IMR-90 (cell line): ENCODE data around the gene PIAS2.
A peak's percentile ranks its signal among the peaks of the same experiment; 100 is the strongest.

ENCODE experiments used
- BHLHE40 ChIP-seq: fragments of 150-350 bp; IDR thresholded peaks from 2 replicates; pipeline ENCODE4 v1.6.1; 2016; ENCODE audit warnings: mild to moderate bottlenecking, low read depth, low read length
- CEBPB ChIP-seq: IDR thresholded peaks from 2 replicates; pipeline ENCODE4 v1.6.1; 2012; ENCODE audit warnings: low read depth, low read length, improper control_type of control experiment
- CTCF ChIP-seq: conservative IDR thresholded peaks from 2 replicates; pipeline ENCODE4 v1.5.1; 2012; ENCODE audit warnings: mild to moderate bottlenecking, low read depth, low read length, improper control_type of control experiment
- FOS ChIP-seq: fragments of 150-350 bp; IDR thresholded peaks from 2 replicates; pipeline ENCODE4 v1.6.1; 2016; ENCODE audit warnings: low read depth, low read length
- MXI1 ChIP-seq: IDR thresholded peaks from 2 replicates; pipeline ENCODE4 v1.6.1; 2012; ENCODE audit warnings: low read depth, mild to moderate bottlenecking, low read length, moderate library complexity, borderline replicate concordance
- NFE2L2 ChIP-seq: fragments of 150-350 bp; IDR thresholded peaks from 2 replicates; pipeline ENCODE4 v1.6.1; 2016; ENCODE audit warnings: low read depth, mild to moderate bottlenecking, low read length
- POLR2A ChIP-seq: IDR thresholded peaks from 2 replicates; pipeline ENCODE4 v1.6.1; 2012; ENCODE audit warnings: mild to moderate bottlenecking, low read depth, low read length
- RAD21 ChIP-seq: IDR thresholded peaks from 2 replicates; pipeline ENCODE4 v1.6.1; 2012; ENCODE audit warnings: low read length, improper control_type of control experiment
- RCOR1 ChIP-seq: IDR thresholded peaks from 2 replicates; pipeline ENCODE4 v1.6.1; 2012; ENCODE audit warnings: mild to moderate bottlenecking, low read length, improper control_type of control experiment; ENCODE audit not compliant: insufficient replicate concordance
- RFX5 ChIP-seq: IDR thresholded peaks from 2 replicates; pipeline ENCODE4 v1.8.0; 2012; ENCODE audit warnings: low read depth, mild to moderate bottlenecking, low read length, moderate library complexity
- SMC3 ChIP-seq: fragments of 150-350 bp; IDR thresholded peaks from 2 replicates; pipeline ENCODE4 v1.6.1; 2016; ENCODE audit warnings: low read depth, mild to moderate bottlenecking, antibody characterized with exemption, low read length, moderate library complexity

GRCh38 chr18:46946656-46947282 is 29.5 kb upstream of the PIAS2 start:
- TF ChIP-seq CTCF (no peak), POLR2A (no peak), SMC3 (no peak), NFE2L2 (no peak), BHLHE40 (no peak), RFX5 (no peak), MXI1 (no peak), CEBPB (no peak), RAD21 (no peak), FOS (peak; percentile 10; the same call in 1 of the 2 replicates), RCOR1 (no peak)
